Tongue (tissue), 2 donors: Measurements from ENCODE around the gene DDR1. TPM values are rescaled to one million over a fixed set of nuclear protein-coding genes. Genes with fewer than 3 reads are reported as not detected.
"Not testable (repeated sequence)": the region's sequence is repeated elsewhere in the genome, so short reads cannot be mapped to it uniquely, and the experiment has no call there.

Experiments
- DNase-seq: peaks from one replicate; pipeline ENCODE4 v3.0.0-alpha.2; 2015
- total RNA-seq: library from RNA; depleted of rRNA; stranded (reverse); fragments of >200 nt; gene quantifications from one replicate; pipeline ENCODE4 v1.2.3, GENCODE V29; 2014

The DDR1 gene
- total RNA-seq = 73.2 TPM

DNA sequence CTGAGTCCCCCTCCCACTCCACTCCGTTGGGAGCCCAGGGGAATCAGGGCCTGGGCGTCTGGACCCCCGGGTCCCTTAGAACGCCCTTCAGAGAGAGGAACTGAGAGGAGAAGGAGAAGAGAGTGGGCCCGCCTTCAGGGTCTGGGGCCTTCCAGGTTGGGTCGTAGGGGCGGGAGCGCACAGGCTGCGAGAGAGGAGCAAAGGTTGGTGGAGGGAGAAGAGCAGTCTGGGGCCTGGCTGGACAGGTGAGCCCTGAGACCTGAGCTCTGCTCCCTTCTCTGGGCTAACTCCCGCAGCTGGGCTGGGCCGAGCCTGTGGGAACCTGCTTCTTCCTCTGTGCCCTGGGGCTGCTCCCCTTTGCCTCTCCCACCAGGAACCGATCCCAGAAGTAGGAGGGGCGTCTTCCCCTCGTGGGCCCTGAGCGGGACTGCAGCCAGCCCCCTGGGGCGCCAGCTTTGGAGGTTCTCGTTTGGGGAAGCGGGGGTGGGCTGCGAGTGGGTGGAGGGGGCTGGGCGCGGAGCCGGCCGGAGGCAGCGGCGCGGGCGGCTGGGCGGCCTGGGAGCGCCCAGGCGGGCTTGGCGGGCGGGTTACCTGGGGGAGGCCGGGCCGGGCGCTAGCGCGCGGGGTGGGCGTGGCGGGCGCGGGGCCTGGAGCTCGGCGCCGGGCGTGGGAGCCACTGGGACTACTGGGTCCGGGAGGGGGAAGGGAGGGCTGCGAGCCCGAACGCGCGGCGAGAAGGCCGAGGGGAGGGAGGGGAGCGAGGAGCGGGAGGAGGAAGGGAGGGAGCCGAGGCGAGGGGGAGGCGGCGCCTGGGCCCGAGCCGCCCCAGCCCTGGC is at the start of gene DDR1:
Gene DDR1, plus strand, starts transcription at position 835 of the 836 bp plus-strand sequence. CDS start 4,211 bp downstream, outside the sequence.
- DNase-seq = peak; percentile 85

DNA sequence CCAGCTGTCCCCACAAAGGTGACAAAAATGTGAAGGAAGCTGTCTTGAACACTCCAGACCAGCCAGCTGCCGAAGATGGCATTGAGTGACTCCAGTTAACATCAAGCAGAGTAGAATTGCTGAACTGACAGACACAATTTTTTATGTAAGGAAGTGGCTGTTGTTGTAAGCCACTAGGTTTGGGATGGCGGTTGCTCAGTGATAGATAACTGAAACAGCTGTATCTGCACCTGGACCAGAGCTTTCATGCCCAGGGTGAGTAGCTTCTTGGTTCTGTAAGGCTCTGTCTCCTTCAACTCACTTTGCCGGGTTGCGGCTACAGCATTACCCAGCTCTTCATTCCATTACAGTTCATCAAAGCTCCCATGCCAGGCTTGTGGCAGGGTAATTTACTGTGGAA is 49.7 kb upstream of the DDR1 start:
- DNase-seq = no peak

DNA sequence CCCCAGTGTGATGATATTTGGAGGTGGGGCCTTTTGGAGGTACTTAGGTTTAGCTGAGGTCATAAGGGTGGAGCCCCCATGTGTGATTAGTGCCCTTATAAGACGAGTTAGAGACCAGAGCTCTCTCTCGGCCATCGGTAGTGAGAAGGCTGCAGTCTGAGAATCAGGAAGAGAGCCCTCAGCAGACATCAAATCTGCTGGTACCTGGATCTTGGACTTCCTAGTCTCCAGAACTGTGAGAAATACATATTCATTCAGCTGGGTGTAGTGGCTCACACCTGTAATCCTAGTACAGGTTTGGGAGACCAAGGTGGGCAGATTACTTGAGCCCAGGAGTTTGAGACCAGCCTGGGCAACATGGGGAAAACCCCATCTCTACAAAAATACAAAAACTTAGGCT is 48.7 kb upstream of the DDR1 start:
- no peak for DNase-seq

DNA sequence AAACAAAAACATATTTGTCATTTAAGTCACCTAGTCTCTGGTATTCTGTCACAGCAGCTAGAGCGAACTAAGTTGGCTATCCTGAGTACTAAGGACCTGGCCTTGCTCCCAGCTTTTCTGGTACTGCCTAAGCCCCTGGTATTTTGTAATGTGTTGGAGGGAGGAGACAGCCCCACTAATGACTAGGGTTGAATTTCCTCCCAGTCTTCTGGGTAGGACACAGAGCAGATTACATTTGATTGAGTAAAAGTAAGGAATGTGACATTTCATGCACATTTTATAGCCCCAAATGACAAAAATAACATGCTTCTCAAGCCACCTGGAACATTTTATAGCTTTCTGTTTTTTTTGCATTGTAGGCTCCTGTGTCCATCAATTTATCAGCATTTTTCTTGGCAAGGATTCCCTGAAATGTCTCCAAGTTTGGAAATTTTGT is 47.9 kb upstream of the DDR1 start:
- DNase-seq = peak; percentile 70

DNA sequence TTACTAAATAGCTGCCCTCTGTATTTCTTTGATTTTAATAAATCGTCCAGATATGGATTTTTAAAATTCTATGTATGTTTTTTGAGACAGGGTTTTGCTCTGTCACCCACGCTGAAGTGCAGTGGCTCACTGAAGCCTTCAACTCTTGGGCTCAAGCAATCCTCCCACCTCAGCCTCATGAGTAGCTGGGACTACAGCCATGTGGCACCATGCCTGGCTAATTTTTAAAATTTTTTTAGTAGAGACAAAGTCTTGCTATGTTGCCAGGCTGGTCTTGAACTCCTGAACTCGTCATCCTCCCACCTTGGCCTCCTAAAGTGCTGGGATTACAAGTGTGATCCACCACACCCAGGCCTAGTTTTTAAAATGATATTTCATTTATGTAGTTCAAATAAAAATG is 47.4 kb upstream of the DDR1 start:
- no peak for DNase-seq

DNA sequence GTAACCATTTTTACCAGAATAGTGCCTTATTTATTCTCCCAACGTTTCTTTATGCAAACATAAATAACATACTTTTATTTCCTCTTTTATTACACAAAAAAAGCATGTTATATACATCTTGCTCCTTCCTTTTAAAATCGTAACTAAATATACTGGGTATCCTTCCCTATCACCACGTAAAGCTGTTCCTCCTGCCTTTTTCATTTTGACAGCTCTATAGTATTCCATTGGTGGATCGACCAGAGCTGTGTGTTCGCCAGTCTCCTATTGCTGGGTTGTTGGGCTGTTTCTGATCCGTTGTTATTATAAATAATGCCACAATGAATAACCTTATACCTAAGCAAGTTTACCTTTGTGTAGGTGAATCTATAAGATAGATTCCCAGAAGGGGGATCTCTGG is 46.9 kb upstream of the DDR1 start:
- DNase-seq = no peak

DNA sequence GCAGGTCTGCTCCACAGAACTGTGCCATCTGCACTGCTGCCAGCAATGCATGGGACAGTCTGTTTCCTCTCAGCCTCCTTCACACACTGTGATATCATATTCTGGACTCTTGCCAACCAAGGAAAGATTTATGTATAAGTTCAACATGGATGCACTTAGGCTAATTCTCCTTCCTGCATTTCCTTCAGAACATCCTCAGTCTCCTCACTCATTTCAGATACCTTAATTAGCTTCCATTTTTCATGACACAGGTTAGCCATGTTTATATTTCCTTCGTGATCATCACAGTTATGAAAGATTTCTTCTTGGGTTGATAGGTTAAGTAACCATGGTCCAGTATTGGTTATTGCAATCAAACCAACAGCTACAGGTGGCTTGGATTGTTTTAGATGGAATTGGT is 46.4 kb upstream of the DDR1 start:
- no peak for DNase-seq

DNA sequence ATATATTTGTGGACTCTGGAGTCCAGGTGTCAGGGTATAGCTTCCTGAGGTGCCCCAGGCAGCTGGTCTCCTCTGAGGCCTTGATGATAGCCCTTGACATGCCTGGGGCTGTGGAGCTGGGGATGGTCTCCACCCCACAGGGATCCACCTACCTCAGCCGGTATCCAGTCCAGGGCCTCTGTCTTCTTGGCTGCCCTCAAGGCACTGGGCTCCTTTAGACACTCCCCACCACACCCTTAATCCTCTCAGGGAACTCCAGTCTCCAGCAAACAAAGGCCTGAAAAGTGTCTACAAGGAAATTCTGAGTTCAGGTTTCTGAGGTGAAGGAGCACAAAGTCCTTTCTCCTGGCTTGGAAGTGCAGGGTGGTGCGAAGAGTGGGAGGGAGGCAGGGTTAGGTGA is 44.6 kb upstream of the DDR1 start:
- no peak for DNase-seq

DNA sequence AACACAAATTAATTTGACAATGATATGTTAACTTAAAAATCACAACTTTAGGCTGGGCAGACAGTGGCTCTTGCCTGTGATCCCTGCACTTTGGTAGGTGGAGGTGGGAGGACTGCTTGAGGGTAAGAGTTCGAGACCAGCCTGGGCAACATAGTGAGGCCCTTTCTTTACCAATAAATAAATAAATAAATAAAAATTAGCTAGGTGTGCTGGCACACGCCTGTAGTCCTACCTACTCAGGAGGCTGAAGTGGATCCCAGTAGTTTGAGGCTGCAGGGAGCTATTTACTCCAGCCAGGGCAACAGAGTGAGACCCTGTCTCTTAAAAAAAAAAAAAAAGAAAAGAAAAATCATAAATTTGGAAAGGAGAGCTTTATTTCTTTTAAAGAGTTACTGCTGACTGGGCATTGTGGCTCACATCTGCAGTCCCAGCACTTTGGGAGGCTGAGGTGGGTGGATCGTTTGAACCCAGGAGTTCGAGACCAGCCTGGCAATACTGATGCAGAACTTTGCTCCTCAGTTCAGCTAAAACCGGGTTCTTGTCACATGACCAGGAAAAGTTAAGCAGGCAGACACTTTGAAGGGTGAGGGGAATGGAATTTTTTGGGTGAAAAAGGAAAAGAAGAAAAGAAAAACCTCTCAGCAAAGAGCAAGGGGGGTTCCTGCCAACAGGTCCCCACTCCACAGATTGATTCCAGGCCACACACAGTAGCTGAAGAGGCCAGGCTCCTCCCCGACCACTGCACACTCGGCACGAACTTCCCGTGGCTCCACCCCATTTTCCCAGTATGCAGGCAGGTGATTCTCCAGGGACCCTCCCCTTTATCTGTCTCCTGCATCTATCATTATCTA is 44.0 kb upstream of the DDR1 start:
- no peak for DNase-seq

DNA sequence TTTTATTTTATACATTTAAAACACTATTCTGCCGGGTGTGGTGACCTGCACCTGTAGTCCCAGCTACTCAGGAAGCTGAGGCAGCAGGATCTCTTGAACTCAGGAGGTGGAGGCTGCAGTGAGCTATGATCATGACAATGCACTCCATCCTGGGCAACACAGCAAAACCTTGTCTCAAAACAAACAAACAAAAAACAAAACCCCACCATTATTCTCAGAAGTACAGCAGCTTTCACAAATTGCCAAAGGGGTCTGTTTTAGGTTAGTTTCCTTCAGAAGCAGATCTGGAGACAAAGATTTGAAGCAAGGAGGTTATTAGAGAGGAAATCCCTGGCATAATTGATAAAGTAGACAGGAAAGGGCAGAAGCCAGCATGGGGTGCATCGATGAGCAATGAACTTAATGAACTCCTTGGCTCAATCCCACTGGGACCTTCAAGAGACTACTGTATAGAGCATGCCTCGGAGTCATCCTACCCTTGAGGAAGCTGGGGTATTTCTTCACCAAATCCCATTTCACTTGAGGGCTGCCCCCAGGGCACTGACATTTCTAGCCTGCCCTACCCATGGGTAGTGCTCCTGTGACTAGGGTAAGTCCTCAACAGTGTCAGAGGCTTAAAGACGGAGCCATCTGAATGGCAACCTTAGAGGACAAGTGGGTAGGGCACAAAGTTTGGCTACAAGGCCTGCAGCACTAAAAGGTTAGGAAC is 43.2 kb upstream of the DDR1 start:
- no peak for DNase-seq

DNA sequence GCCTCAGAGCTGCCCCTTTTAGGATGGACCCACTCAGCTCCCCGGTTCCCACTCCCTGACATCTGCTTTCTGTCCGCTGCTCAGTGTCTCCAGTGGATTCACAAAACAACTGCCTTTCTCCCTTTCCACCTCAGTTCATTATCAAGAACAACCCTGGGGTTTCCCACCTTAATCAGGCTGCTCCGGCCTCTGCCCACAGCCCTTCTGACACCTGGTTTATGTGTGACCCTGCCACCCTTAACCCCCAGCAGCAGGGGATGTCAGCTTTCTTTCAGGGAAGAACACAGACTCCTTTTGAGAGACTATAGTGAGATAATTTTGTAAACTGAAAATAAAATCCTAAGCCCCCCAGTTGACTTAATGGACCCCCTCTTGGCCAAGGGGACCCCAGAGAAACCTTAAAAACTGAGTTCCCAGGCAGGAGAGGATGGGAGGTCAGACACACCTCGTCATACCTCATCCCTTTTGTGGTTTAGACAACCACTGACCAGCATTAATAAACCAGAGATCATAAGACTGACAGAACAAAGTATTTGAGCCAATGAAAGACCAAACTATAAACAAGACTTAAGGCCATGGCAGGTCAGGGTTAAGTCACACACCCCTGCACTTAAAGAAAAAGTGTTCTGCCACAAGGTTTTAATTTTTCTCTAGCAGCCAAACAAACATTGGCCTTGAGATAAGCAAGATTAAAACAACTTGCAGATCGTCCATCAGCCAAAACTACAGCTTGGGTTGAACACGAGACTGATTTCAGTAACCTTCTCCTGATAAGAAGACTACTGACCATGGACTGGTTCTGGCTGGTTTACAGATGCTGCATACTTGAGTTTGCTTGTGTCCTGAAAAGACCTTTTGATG is 42.4 kb upstream of the DDR1 start:
- DNase-seq = no peak

DNA sequence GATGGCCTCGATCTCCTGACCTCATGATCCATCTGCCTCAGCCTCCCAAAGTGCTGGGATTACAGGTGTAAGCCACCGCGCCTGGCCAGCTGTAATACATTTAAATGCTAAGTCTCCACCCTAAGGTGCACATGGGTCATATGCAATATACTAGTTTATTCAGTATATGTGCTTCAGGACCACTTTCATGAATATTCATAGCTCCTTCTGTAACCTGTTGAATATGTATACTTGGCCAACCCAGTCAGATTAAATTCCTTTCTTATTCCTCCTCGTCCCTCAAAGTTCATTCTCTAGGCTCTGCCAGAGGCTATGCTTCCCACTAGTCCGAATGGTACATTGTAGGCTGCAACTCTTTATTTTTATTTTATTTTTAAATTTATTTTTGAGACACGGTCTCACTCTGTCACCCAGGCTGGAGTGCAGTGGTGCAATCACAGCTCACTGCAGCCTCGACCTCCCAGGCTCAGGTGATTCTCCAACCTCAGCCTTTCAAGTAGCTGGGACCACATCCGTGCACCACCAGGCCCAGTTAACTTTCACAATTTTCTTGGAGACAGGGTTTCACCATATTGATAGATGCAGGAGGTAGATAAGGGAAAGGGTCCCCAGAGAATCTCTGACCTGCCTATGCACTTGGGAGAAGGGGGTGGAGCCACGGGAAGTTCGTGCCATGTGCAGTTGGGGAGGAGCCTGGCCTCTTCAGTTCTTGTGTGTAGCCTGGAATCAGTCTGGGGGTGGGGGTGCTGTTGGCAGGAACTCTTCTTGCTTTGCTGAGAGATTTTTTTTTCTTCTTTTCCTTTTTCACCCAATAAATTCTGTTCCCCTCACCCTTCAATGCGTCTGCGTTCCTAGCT is 41.3 kb upstream of the DDR1 start:
- DNase-seq = no peak

DNA sequence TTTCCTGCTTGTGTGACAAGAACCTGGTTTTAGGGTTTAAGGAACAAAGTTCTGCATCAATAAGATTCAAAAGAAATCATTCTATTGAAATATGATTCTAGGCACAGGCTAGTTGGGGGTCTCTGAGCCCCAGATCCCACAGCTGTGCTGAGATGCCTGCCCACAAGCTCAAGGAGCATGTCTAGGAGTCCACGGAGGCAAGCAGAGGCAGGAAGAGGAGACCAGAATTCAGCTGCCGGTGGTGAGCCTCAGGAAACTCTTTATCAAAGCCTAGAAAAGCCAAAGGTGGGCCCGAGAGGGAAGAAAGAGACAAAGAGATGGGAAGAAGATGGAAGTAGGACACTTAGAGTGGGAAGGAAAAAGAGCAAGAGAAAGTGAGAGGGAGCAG is 40.7 kb upstream of the DDR1 start:
- no peak for DNase-seq

DNA sequence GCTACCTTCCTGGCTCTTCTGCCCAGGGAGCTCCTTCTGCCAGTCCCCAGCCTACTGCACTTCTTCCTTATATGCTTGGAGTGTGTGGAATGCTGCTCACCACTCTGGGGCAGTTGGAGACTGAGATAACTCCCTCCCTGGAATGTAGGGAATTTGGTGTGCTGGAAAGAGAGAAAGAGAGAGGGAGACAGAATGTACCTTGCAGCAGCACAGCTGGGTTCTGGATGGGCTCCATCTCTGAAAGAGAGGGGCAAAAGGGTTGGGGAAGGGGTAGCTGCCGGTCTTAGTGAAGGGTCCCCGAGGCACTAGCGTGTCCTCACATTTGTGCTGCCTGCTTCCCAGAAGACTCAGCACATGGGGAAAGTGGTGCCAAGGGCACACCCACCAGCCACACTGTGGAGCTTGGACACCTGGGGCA is 40.2 kb upstream of the DDR1 start:
- DNase-seq = peak; percentile 33

DNA sequence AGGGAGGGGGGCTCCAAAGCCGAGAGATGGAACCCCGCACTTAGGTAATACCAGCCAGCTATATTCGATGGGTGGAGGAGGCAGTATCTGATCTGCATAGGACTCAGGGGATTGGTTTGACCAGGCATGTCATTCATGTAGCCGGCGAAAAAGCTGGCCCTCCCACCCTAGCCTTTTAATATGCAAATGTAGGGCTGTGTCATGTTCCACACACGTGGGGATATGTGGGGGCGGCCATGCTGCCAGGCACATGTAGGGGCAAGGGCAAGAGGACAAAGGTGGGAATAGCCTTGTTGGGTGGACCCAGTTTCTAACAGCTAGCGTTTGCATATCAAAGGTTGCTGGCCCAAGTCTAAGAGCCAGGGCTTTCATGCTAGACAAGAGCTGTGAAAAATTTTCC is 39.1 kb upstream of the DDR1 start:
- no peak for DNase-seq

DNA sequence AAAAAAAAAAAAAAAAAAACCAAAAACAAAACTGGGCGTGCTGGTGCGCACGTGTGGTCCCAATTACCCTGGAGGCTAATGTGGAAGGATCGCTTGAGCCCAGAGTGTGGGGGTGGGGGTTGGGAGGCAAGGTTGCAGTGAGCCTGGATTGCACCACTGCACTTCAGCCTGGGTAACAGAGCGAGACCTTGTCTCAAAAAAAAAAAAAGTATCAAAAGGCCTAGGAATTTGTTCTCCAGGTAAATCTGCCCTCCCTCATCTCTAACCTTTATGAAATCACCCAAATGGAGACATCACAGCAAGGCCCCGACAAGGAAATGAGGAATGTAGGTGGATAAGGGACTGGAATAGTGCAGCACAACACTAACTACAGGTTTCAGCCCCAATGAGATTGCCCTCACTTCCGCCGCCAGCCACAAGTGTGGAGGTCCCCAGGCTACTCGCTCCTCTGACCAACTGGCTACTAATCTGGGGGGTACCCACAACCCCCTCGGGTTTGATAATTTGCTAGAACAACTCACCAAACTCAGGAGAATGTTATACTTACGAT is 36.8 kb upstream of the DDR1 start:
- no peak for DNase-seq

DNA sequence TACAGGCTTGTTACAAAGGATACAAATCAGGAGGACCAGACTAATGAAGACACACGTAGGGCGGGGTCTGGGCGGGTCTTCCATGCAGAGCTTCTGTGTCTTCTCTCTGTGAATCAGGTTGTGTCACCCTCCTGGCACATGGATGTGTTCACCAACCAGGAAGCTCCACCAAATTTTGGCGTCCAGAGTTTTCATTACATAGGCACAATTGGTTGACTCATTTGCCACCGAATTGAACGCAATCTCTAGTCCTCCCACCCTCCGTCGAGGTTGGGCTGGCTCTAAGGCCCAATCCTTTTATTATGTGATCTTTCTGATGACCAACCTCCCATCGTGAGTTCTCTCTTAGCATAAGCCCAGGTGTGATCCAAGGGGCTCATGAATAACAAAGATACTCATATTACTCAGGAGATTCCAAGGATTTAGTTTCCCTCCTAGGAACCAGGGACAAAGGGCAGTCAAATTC is 36.3 kb upstream of the DDR1 start:
- DNase-seq = no peak

DNA sequence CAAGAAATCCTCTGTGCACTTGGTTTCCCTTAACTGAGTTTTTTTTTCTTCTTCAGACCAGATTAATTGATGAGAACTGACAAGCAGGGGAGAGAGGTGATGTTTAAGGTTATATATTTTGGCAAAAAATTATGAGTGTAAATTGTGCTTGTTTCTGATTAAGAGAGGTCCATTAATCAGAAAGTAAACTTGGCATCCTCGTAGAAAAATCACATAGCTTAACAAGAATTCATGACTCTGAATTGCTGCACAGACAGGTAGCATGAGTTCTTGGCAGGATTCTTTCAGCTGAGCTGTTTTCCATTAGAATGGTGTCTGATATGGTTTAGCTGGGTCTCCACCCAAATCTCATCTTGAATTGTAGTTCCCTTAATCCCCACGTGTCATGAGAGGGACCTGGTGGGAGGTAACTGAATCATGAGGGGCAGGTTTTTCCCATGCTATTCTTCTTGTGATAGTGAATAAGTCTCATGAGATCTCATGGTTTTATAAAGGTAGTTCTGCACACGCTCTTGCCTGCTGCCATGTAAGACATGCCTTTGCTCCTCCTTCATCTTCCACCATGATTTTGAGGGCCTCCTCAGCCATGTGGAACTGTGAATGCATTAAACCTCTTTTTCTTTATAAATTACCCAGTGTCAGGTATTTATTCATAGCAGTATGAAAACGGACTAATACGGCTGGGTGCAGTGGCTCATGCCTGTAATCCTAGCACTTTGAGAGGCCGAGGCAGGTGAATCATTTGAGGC is 34.2 kb upstream of the DDR1 start:
- DNase-seq = no peak

DNA sequence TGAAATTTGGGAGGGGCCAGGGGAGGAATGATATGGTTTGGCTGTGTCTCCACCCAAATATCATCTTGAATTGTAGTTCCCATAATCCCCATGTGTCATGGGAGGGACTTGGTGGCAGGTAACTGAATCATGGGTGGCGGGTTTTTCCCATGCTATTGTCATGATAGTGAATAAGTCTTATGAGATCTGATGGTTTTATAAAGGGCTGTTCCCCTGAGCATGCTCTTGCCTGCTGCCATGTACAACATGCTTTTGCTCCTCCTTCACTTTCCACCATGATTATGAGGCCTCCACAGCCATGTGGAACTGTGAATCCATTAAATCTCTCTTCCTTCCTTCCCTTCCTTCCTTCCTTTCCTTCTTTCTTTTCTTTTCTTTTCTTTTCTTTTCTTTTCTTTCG is 31.9 kb upstream of the DDR1 start:
- not testable (repeated sequence) for DNase-seq
